NT2/D1 (cell line): ENCODE measurements around the gene ANKRD29.

Source experiments
- DNase-seq: peaks from one replicate; pipeline ENCODE4 v3.0.0-alpha.2; 2011; ENCODE audit warnings: low read depth, low spot score
- H3K27me3 ChIP-seq: 2 replicates; pipeline ENCODE4 v1.6.0; 2011; ENCODE audit warnings: mild to moderate bottlenecking; ENCODE audit not compliant: insufficient read length, insufficient read depth
- H3K36me3 ChIP-seq: 2 replicates; pipeline ENCODE4 v1.6.1; 2011; ENCODE audit warnings: mild to moderate bottlenecking, low read length, mixed read lengths; ENCODE audit not compliant: insufficient read depth, insufficient read length
- H3K4me1 ChIP-seq: 2 replicates; pipeline ENCODE4 v1.5.1; 2011; ENCODE audit not compliant: insufficient read depth, insufficient read length
- H3K4me3 ChIP-seq: 2 replicates; pipeline ENCODE4 v1.5.1; 2011; ENCODE audit warnings: low read depth; ENCODE audit not compliant: insufficient read length
- H3K9ac ChIP-seq: 2 replicates; pipeline ENCODE4 v1.6.0; 2011; ENCODE audit warnings: low read depth; ENCODE audit not compliant: insufficient read length
- H3K9me3 ChIP-seq: 2 replicates; pipeline ENCODE4 v1.5.1; 2011; ENCODE audit warnings: mild to moderate bottlenecking, low read length; ENCODE audit not compliant: insufficient read depth
- SUZ12 ChIP-seq: IDR thresholded peaks from 2 replicates; pipeline ENCODE4 v1.6.1; 2011; ENCODE audit not compliant: insufficient read length, insufficient read depth; ENCODE audit errors: extremely low read depth
- YY1 ChIP-seq: IDR thresholded peaks from 2 replicates; pipeline ENCODE4 v1.6.1; 2011; ENCODE audit not compliant: insufficient read length, insufficient read depth
- ZNF274 ChIP-seq: IDR thresholded peaks from 2 replicates; pipeline ENCODE4 v1.6.1; 2011; ENCODE audit warnings: mild to moderate bottlenecking, low read depth, low read length

The ANKRD29 gene

GRCh38 chr18:23703987-23704384 is 41.3 kb upstream of the ANKRD29 start:
- no peaks in the 10 kb centered on the region for H3K36me3 ChIP-seq
- no peak for DNase-seq
- no peaks in the 10 kb centered on the region for H3K4me1 ChIP-seq
- peaks cover 5% of the 10 kb centered on the region; the same call in 1 of the 2 replicates for H3K9me3 ChIP-seq
- TF ChIP-seq YY1 = no peak
- no peak for TF ChIP-seq ZNF274
- TF ChIP-seq SUZ12 = no peak
- no peak overlapping the region for H3K4me3 ChIP-seq
- H3K27me3 ChIP-seq = no peaks in the 10 kb centered on the region
- H3K9ac ChIP-seq = no peak overlapping the region

DNA sequence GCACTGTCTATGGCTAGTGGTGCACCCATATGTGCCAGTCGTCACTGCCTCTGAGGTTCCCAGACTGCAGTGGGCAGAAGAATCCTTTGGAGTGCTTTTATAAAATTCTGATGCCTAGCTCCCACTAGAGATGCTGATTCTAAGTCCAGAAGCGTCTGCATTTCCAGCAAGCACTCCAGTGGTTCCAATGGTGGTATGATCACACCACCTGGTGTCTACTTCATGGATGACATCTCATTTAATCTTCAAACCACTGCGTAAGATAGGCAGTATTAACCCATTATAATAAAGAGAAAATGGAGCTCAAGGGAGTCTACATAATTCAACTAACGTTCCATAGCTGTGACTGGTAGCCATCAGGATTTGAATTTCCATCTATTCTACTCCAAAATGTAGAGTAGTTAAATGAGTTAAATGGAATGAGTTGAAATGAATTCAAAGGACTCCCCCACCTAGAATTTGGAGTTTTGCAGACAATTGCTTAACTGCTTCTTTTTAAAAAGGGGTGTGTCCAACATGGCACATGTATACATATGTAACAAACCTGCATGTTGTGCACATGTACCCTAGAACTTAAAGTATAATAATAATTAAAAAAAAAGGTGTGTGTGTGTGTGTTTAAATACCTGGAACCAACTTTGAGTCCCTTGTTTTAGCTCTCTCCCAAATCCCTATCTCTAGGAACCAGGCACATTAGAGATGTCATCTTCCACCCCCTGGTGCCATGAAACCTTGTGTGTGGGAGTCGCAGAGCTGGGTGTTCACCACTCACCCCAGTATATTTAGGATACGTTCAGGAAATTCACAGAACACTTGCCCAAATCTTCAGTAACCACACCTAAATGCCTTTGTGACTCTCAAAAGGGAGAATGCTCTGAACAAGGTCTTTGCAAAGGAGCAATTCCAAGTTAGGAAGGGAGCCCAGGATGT is 40.6 kb upstream of the ANKRD29 start:
- Histone ChIP-seq H3K9me3 (peaks cover 5% of the 10 kb centered on the region; the same call in 1 of the 2 replicates), H3K4me3 (no peak overlapping the region), H3K9ac (no peak overlapping the region), H3K27me3 (no peaks in the 10 kb centered on the region), H3K36me3 (no peaks in the 10 kb centered on the region), H3K4me1 (no peaks in the 10 kb centered on the region)
- TF ChIP-seq YY1 (no peak), SUZ12 (no peak), ZNF274 (no peak)
- DNase-seq = no peak

- TF ChIP-seq SUZ12 (no peak), ZNF274 (no peak), YY1 (no peak)
- DNase-seq = no peak
- H3K4me1 ChIP-seq = no peaks in the 10 kb centered on the region
- H3K27me3 ChIP-seq = no peaks in the 10 kb centered on the region
- no peaks in the 10 kb centered on the region for H3K36me3 ChIP-seq
- H3K4me3 ChIP-seq = no peak overlapping the region
- no peak overlapping the region for H3K9ac ChIP-seq
- peaks cover 5% of the 10 kb centered on the region; the same call in 1 of the 2 replicates for H3K9me3 ChIP-seq
These were observed 39.9 kb upstream of the ANKRD29 start for GRCh38 chr18:23702606-23703005.

- Histone ChIP-seq H3K36me3 (no peaks in the 10 kb centered on the region), H3K4me1 (no peaks in the 10 kb centered on the region), H3K9me3 (no peaks in the 10 kb centered on the region), H3K9ac (no peak overlapping the region), H3K4me3 (no peak overlapping the region), H3K27me3 (no peaks in the 10 kb centered on the region)
- TF ChIP-seq YY1 (no peak), ZNF274 (no peak), SUZ12 (no peak)
- DNase-seq = no peak
These were observed 38.9 kb upstream of the ANKRD29 start for GRCh38 chr18:23701544-23702064.

GRCh38 chr18:23701017-23701416 is 38.3 kb upstream of the ANKRD29 start:
- no peaks in the 10 kb centered on the region for H3K9me3 ChIP-seq
- H3K27me3 ChIP-seq = no peaks in the 10 kb centered on the region
- TF ChIP-seq ZNF274 (no peak), SUZ12 (no peak), YY1 (no peak)
- no peaks in the 10 kb centered on the region for H3K4me1 ChIP-seq
- no peak overlapping the region for H3K4me3 ChIP-seq
- H3K9ac ChIP-seq = no peak overlapping the region
- H3K36me3 ChIP-seq = no peaks in the 10 kb centered on the region
- no peak for DNase-seq

DNA sequence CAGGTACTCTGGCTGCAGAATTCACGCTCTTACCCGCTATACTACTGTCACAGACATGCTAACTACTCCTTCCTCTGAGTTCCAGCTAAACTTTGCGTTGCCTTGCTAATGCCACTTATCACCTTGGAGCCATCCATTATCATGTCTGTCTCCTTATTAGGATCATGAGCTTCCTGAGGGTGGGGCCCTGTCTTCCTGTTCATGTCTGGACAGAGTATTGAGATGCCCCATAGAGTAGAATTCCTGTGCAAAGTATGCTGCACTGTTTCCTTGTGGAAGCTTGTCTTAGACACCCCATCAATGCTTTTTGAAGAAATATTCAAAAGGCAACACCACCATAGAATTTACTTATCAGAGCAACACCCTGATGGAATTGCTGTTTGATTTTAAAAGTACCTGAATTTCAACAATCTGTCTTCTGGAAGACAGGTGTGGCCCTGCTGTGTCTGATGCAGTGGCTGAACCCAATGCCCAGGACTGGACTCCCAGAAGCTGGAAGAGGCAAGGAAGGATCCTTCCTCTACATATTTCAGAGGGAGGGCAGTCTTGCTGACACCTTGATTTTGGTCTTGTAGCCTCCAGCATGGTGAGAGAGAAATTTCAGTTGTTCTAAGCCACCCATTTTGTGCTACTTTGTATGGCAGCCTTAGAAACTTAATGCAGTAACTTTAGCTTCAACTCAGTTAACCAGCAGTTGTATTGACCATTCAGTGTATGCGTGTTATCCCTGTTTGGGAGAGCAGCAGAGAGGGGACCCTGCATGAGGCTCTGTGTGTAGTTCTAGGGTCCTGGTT is 32.1 kb upstream of the ANKRD29 start:
- H3K27me3 ChIP-seq = peaks cover 13% of the 10 kb centered on the region
- no peaks in the 10 kb centered on the region for H3K4me1 ChIP-seq
- TF ChIP-seq YY1 = no peak
- TF ChIP-seq ZNF274 = no peak
- no peak for TF ChIP-seq SUZ12
- H3K9me3 ChIP-seq = no peaks in the 10 kb centered on the region
- H3K9ac ChIP-seq = no peak overlapping the region
- no peak for DNase-seq
- H3K4me3 ChIP-seq = no peak overlapping the region
- H3K36me3 ChIP-seq = no peaks in the 10 kb centered on the region

GRCh38 chr18:23693846-23694245 is 31.1 kb upstream of the ANKRD29 start:
- Histone ChIP-seq H3K27me3 (peaks cover 23% of the 10 kb centered on the region), H3K9me3 (no peaks in the 10 kb centered on the region), H3K4me3 (no peak overlapping the region), H3K9ac (no peak overlapping the region), H3K36me3 (no peaks in the 10 kb centered on the region), H3K4me1 (no peaks in the 10 kb centered on the region)
- DNase-seq = no peak
- no peak for TF ChIP-seq ZNF274
- TF ChIP-seq YY1 = no peak
- no peak for TF ChIP-seq SUZ12
